Neuronal stem cell (in vitro differentiated cells): ENCODE data around the gene HCAR3.

Experiments
- DNase-seq: peaks from one replicate; pipeline ENCODE4 v3.0.0-alpha.2; 2013; ENCODE audit warnings: low spot score
- H2AFZ ChIP-seq: one replicate; pipeline ENCODE4 v1.6.1; 2013; ENCODE audit warnings: mild to moderate bottlenecking, low read length, inconsistent platforms
- H2AK5ac ChIP-seq: 2 replicates; pipeline ENCODE4 v1.6.1; 2013; ENCODE audit warnings: low read depth, mild to moderate bottlenecking, inconsistent platforms, low read length, moderate library complexity, mixed read lengths
- H2BK120ac ChIP-seq: 2 replicates; pipeline ENCODE4 v1.6.1; 2013; ENCODE audit warnings: low read depth, mild to moderate bottlenecking, inconsistent platforms, low read length, moderate library complexity, mixed read lengths
- H2BK12ac ChIP-seq: one replicate; pipeline ENCODE4 v1.6.1; 2013; ENCODE audit warnings: low read length, inconsistent platforms
- H2BK15ac ChIP-seq: 2 replicates; pipeline ENCODE4 v1.6.1; 2013; ENCODE audit warnings: mild to moderate bottlenecking, low read length, inconsistent platforms, mixed read lengths
- H2BK5ac ChIP-seq: one replicate; pipeline ENCODE4 v1.6.1; 2013; ENCODE audit warnings: inconsistent platforms, mild to moderate bottlenecking, low read length, moderate library complexity
- H3K14ac ChIP-seq: one replicate; pipeline ENCODE4 v1.6.1; 2013; ENCODE audit warnings: low read length, inconsistent platforms
- H3K18ac ChIP-seq: 2 replicates; pipeline ENCODE4 v1.6.1; 2013; ENCODE audit warnings: low read length, inconsistent platforms
- H3K23ac ChIP-seq: 2 replicates; pipeline ENCODE4 v1.6.1; 2013; ENCODE audit warnings: low read depth, mild to moderate bottlenecking, mixed read lengths, low read length, inconsistent platforms; ENCODE audit not compliant: poor library complexity
- H3K27ac ChIP-seq: replicated peaks from 3 replicates; pipeline ENCODE4 v1.5.1; 2013; ENCODE audit warnings: low read length, inconsistent platforms
- H3K27me3 ChIP-seq, 3 experiments: 2 replicates each; pipeline ENCODE4 v1.6.1; 2013; ENCODE audit warnings: low read length in 3 of 3, mild to moderate bottlenecking in 2 of 3, inconsistent platforms in 1 of 3, low read depth in 1 of 3, mixed read lengths in 1 of 3, moderate library complexity in 1 of 3; ENCODE audit not compliant: control insufficient read depth in 3 of 3, insufficient read depth in 3 of 3
- H3K36me3 ChIP-seq, 2 donors: replicated peaks in 1 of 2; 2 replicates each; pipeline ENCODE4 v1.6.1; 2013; ENCODE audit warnings: low read length in 2 of 2; ENCODE audit not compliant: control insufficient read depth in 2 of 2, insufficient read depth in 2 of 2
- H3K4ac ChIP-seq: 2 replicates; pipeline ENCODE4 v1.6.1; 2013; ENCODE audit warnings: inconsistent platforms, mild to moderate bottlenecking, low read length, moderate library complexity
- H3K4me1 ChIP-seq, 2 donors: 1 replicate in 1 of 2; 2 replicates in 1 of 2; pipeline ENCODE4 v1.6.1; 2013; ENCODE audit warnings: low read length in 2 of 2, low read depth in 1 of 2; ENCODE audit not compliant: control insufficient read depth in 2 of 2, insufficient read depth in 1 of 2
- H3K4me2 ChIP-seq: one replicate; pipeline ENCODE4 v1.6.1; 2013; ENCODE audit warnings: mild to moderate bottlenecking, low read length, inconsistent platforms; ENCODE audit not compliant: insufficient read depth, poor library complexity, severe bottlenecking
- H3K4me3 ChIP-seq, 2 donors: 2 replicates each; pipeline ENCODE4 v1.5.1; 2013; ENCODE audit warnings: low read length in 2 of 2, mild to moderate bottlenecking in 2 of 2, inconsistent platforms in 1 of 2, moderate library complexity in 1 of 2
- H3K79me1 ChIP-seq: one replicate; pipeline ENCODE4 v1.6.1; 2013; ENCODE audit warnings: low read depth, mild to moderate bottlenecking, inconsistent platforms, low read length, moderate library complexity
- H3K9ac ChIP-seq: one replicate; pipeline ENCODE4 v1.6.1; 2013; ENCODE audit warnings: mild to moderate bottlenecking, low read depth, low read length, inconsistent platforms; ENCODE audit not compliant: poor library complexity
- H3K9me3 ChIP-seq, 2 donors: replicated peaks in 1 of 2; 2 replicates each; pipeline versions ENCODE3 to v1.6.1; 2013; ENCODE audit warnings: low read length in 2 of 2, mild to moderate bottlenecking in 2 of 2, inconsistent platforms in 1 of 2, low read depth in 1 of 2, mixed read lengths in 1 of 2, moderate library complexity in 1 of 2; ENCODE audit not compliant: control insufficient read depth in 2 of 2, insufficient read depth in 1 of 2
- H4K8ac ChIP-seq: one replicate; pipeline ENCODE4 v1.6.1; 2013; ENCODE audit warnings: low read depth, mild to moderate bottlenecking, inconsistent platforms, low read length, moderate library complexity
- H4K91ac ChIP-seq: one replicate; pipeline ENCODE4 v1.6.1; 2013; ENCODE audit warnings: low read length, low read depth, mild to moderate bottlenecking, inconsistent platforms; ENCODE audit not compliant: poor library complexity
- WGBS, 2 donors: extraction: QIAGEN DNeasy Blood & Tissue Kit; methylation state at CpG; one replicate each; pipeline ENCODE4 v1.1.7; 2013; ENCODE audit warnings: missing lambda C conversion rate in 2 of 2, mixed read lengths in 1 of 2; ENCODE audit not compliant: insufficient read length in 2 of 2, insufficient replicate concordance in 1 of 2; ENCODE audit errors: extremely low coverage in 2 of 2; 5-methylcytosine and 5-hydroxymethylcytosine counted together

The HCAR3 gene

GRCh38 chr12:122747224-122748135, 30.9 kb upstream of the HCAR3 start:
- Histone ChIP-seq H3K23ac (no peak overlapping the region), H4K8ac (no peak overlapping the region), H2BK5ac (no peak overlapping the region), H3K79me1 (no peaks in the 10 kb centered on the region), H3K14ac (no peak overlapping the region), H3K18ac (no peak overlapping the region), H3K27me3 (no peaks in the 10 kb centered on the region), H3K9ac (no peak overlapping the region), H4K91ac (no peak overlapping the region), H3K36me3 (no peaks in the 10 kb centered on the region), H3K4ac (no peak overlapping the region), H2BK15ac (no peak overlapping the region), H3K27ac (no peak overlapping the region), H2BK12ac (no peak overlapping the region), H3K4me2 (no peak overlapping the region), H2AFZ (no peak overlapping the region), H2BK120ac (no peak overlapping the region), H3K9me3 (no peaks in the 10 kb centered on the region), H2AK5ac (no peak overlapping the region), H3K4me1 (peaks cover 0 to 3% of the 10 kb centered on the region in 2 donors), H3K4me3 (no peak overlapping the region)
- DNase-seq = no peak
- WGBS, 2 donors = 100% methylated on average over 2 of the region's 9 CpGs; no CpG with 5 or more reads in 1 of the 2 donors

- Histone ChIP-seq H3K23ac (no peak overlapping the region), H2AK5ac (no peak overlapping the region), H2BK15ac (no peak overlapping the region), H3K9me3 (no peaks in the 10 kb centered on the region), H3K36me3 (no peaks in the 10 kb centered on the region), H3K4me1 (no peaks in the 10 kb centered on the region), H3K27me3 (no peaks in the 10 kb centered on the region), H3K9ac (no peak overlapping the region), H2BK12ac (no peak overlapping the region), H3K18ac (no peak overlapping the region), H4K8ac (no peak overlapping the region), H3K79me1 (no peaks in the 10 kb centered on the region), H2AFZ (no peak overlapping the region), H3K14ac (no peak overlapping the region), H3K4me3 (no peak overlapping the region), H2BK120ac (no peak overlapping the region), H3K27ac (no peak overlapping the region), H3K4me2 (no peak overlapping the region), H3K4ac (no peak overlapping the region), H2BK5ac (no peak overlapping the region), H4K91ac (no peak overlapping the region)
- no peak for DNase-seq
- WGBS, 2 donors = no CpG with 5 or more reads among the region's 7 CpGs
Observed at GRCh38 chr12:122743895-122744525, 27.4 kb upstream of the HCAR3 start.

GRCh38 chr12:122740351-122740750, 23.7 kb upstream of the HCAR3 start:
- WGBS, 2 donors = no CpG with 5 or more reads among the region's 7 CpGs
- Histone ChIP-seq H3K4ac (no peak overlapping the region), H3K23ac (no peak overlapping the region), H2AFZ (peak overlapping the region; percentile 64), H4K8ac (no peak overlapping the region), H3K14ac (no peak overlapping the region), H3K4me2 (no peak overlapping the region), H3K4me1 (no peaks in the 10 kb centered on the region), H3K36me3 (no peaks in the 10 kb centered on the region), H3K9ac (no peak overlapping the region), H3K27me3 (no peaks in the 10 kb centered on the region), H2BK15ac (no peak overlapping the region), H3K9me3 (no peaks in the 10 kb centered on the region), H3K4me3 (no peak overlapping the region), H3K79me1 (no peaks in the 10 kb centered on the region), H4K91ac (no peak overlapping the region), H2BK12ac (no peak overlapping the region), H3K18ac (no peak overlapping the region), H2BK5ac (no peak overlapping the region), H2BK120ac (no peak overlapping the region), H2AK5ac (no peak overlapping the region), H3K27ac (no peak overlapping the region)
- no peak for DNase-seq

GRCh38 chr12:122738571-122738970, 22.0 kb upstream of the HCAR3 start:
- H3K27ac ChIP-seq = no peak overlapping the region
- no peak overlapping the region for H2BK5ac ChIP-seq
- H3K36me3 ChIP-seq = no peaks in the 10 kb centered on the region
- H3K27me3 ChIP-seq = no peaks in the 10 kb centered on the region
- H3K4me1 ChIP-seq = peaks cover 0 to 2% of the 10 kb centered on the region in 2 donors
- H3K14ac ChIP-seq = no peak overlapping the region
- no peak overlapping the region for H3K23ac ChIP-seq
- no peak overlapping the region for H4K91ac ChIP-seq
- H3K9me3 ChIP-seq = no peaks in the 10 kb centered on the region
- no peak overlapping the region for H2AK5ac ChIP-seq
- H2BK120ac ChIP-seq = no peak overlapping the region
- H3K9ac ChIP-seq = no peak overlapping the region
- no peaks in the 10 kb centered on the region for H3K79me1 ChIP-seq
- no peak for DNase-seq
- no peak overlapping the region for H2AFZ ChIP-seq
- H3K4me2 ChIP-seq = no peak overlapping the region
- no peak overlapping the region for H3K4me3 ChIP-seq
- H2BK15ac ChIP-seq = no peak overlapping the region
- no peak overlapping the region for H3K4ac ChIP-seq
- no peak overlapping the region for H3K18ac ChIP-seq
- no peak overlapping the region for H4K8ac ChIP-seq
- WGBS, 2 donors = no CpG with 5 or more reads among the region's 7 CpGs
- H2BK12ac ChIP-seq = no peak overlapping the region
